ENCODE results near the gene ANXA11. TPM values are rescaled to one million over a fixed set of nuclear protein-coding genes. Genes with fewer than 3 reads are reported as not detected.

Gene ANXA11
- polyA plus RNA-seq, 1 donor from 2014 or later = not detected

DNA sequence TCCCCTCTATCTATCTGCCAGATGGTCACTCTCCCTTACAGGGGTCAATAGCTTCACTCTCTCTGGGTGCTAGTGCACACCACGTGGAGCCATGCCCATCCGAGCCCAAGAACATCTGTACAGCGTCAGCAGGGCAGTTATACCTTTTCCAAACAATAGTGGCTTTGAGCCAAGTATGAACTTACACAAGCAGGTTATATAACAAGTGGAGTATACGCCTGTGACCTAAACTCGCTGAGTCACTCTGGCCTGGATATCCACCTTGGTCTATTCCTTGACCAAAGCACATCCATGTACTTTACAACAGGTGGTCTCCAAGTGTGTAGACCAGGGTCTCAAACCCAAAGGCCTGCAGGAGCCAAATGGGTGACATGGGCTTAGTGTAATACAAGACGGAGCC is 52.5 kb downstream of the ANXA11 start:
- Histone ChIP-seq H3K27me3 (ENCODE audit: insufficient read depth, low read depth, low read length) (no peaks in the 10 kb centered on the region), H3K9ac (ENCODE audit: low read length) (no peak overlapping the region), H2AFZ (ENCODE audit: low read depth, low read length) (no peak overlapping the region), H3K4me3 (ENCODE audit: low read length) (no peak overlapping the region), H3K4me2 (ENCODE audit: low read length) (no peak overlapping the region), H3K27ac (ENCODE audit: low read length) (no peak overlapping the region), H3K36me3 (ENCODE audit: insufficient read depth, low read length) (no peaks in the 10 kb centered on the region), H3K9me3 (ENCODE audit: low read length) (no peaks in the 10 kb centered on the region), H4K20me1 (ENCODE audit: insufficient read depth) (no peaks in the 10 kb centered on the region), H3K79me2 (replicated peaks; ENCODE audit: insufficient read depth, low read length) (no peaks in the 10 kb centered on the region), H3K9me2 (ENCODE audit: insufficient read depth, low read length) (no peaks in the 10 kb centered on the region), H3F3A (ENCODE audit: insufficient read depth, low read length, poor library complexity, severe bottlenecking) (no peaks in the 10 kb centered on the region)
- TF ChIP-seq RAD21 (conservative IDR thresholded peaks at IDR 0.05) = no peak
- TF ChIP-seq REST (IDR thresholded peaks at IDR 0.05; ENCODE audit: borderline replicate concordance) = no peak
- TF ChIP-seq SMC3 (conservative IDR thresholded peaks at IDR 0.05; ENCODE audit: poor library complexity) = no peak
- no peak for TF ChIP-seq EZH2 (IDR thresholded peaks at IDR 0.05; ENCODE audit: borderline replicate concordance, insufficient read depth, low read length, poor library complexity, severe bottlenecking)
- no peak for TF ChIP-seq POLR2AphosphoS5 (IDR thresholded peaks at IDR 0.05)
- no peak for TF ChIP-seq EP300 (conservative IDR thresholded peaks at IDR 0.05; ENCODE audit: poor library complexity, severe bottlenecking)
- TF ChIP-seq, protein P1, sequence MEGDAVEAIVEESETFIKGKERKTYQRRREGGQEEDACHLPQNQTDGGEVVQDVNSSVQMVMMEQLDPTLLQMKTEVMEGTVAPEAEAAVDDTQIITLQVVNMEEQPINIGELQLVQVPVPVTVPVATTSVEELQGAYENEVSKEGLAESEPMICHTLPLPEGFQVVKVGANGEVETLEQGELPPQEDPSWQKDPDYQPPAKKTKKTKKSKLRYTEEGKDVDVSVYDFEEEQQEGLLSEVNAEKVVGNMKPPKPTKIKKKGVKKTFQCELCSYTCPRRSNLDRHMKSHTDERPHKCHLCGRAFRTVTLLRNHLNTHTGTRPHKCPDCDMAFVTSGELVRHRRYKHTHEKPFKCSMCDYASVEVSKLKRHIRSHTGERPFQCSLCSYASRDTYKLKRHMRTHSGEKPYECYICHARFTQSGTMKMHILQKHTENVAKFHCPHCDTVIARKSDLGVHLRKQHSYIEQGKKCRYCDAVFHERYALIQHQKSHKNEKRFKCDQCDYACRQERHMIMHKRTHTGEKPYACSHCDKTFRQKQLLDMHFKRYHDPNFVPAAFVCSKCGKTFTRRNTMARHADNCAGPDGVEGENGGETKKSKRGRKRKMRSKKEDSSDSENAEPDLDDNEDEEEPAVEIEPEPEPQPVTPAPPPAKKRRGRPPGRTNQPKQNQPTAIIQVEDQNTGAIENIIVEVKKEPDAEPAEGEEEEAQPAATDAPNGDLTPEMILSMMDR (IDR thresholded peaks at IDR 0.05; ENCODE audit: poor library complexity, severe bottlenecking) = no peak
- TF ChIP-seq TAF1 (IDR thresholded peaks at IDR 0.05; ENCODE audit: low read depth) = no peak
- TF ChIP-seq MXI1 (conservative IDR thresholded peaks at IDR 0.05; ENCODE audit: poor library complexity, severe bottlenecking) = no peak

GRCh38 chr10:80150172-80150571 is 55.2 kb downstream of the ANXA11 start:
- H3K27ac ChIP-seq (ENCODE audit: low read length) = no peak overlapping the region
- H3K79me2 ChIP-seq (replicated peaks; ENCODE audit: insufficient read depth, low read length) = no peaks in the 10 kb centered on the region
- H3K9me3 ChIP-seq (ENCODE audit: low read length) = no peaks in the 10 kb centered on the region
- no peaks in the 10 kb centered on the region for H3K36me3 ChIP-seq (ENCODE audit: insufficient read depth, low read length)
- no peaks in the 10 kb centered on the region for H3K27me3 ChIP-seq (ENCODE audit: insufficient read depth, low read depth, low read length)
- H2AFZ ChIP-seq (ENCODE audit: low read depth, low read length) = no peak overlapping the region
- H3K9ac ChIP-seq (ENCODE audit: low read length) = no peak overlapping the region
- TF ChIP-seq RAD21 (conservative IDR thresholded peaks at IDR 0.05) (no peak), TAF1 (IDR thresholded peaks at IDR 0.05; ENCODE audit: low read depth) (no peak)
- TF ChIP-seq, protein P1 (IDR thresholded peaks at IDR 0.05; ENCODE audit: poor library complexity, severe bottlenecking) = no peak
- no peak overlapping the region for H3K4me2 ChIP-seq (ENCODE audit: low read length)
- H3F3A ChIP-seq (ENCODE audit: insufficient read depth, low read length, poor library complexity, severe bottlenecking) = no peaks in the 10 kb centered on the region
- no peaks in the 10 kb centered on the region for H3K9me2 ChIP-seq (ENCODE audit: insufficient read depth, low read length)
- no peak overlapping the region for H3K4me3 ChIP-seq (ENCODE audit: low read length)
- no peaks in the 10 kb centered on the region for H4K20me1 ChIP-seq (ENCODE audit: insufficient read depth)
